Measurements from ENCODE around the gene BTBD6. TPM values are rescaled to one million over a fixed set of nuclear protein-coding genes. Genes with fewer than 3 reads are reported as not detected.
A peak's percentile ranks its signal among the peaks of the same experiment; 100 is the strongest.

The BTBD6 gene
- total and polyA plus RNA-seq, 8 donors, result 4.3 to 44.5 (median 8.3) TPM

GRCh38 chr14:105240811-105241576 is 7.3 kb upstream of the BTBD6 start:
- 91 to 94% methylated on average over 24 to 27 of the region's 31 CpGs for WGBS, 2 donors
- DNase-seq, result peak in 1 of 6 donors; percentile 65
- no peaks in the 10 kb centered on the region for H3K4me1 ChIP-seq
- TF ChIP-seq CTCF (IDR thresholded peaks at IDR 0.05), result no peak
- no peaks in the 10 kb centered on the region for H3K9me3 ChIP-seq
- no peaks in the 10 kb centered on the region for H3K27me3 ChIP-seq
- H3K27ac ChIP-seq, result no peak overlapping the region
- no peak for FAIRE-seq
- intact Hi-C loops (cut with DNase I), result no loop called here
- H3K36me3 ChIP-seq, result no peaks in the 10 kb centered on the region
- no peak for ATAC-seq
- no peak overlapping the region for H3K4me3 ChIP-seq

- Histone ChIP-seq H3K4me3 (no peak overlapping the region), H3K36me3 (no peaks in the 10 kb centered on the region), H3K27me3 (no peaks in the 10 kb centered on the region), H3K9me3 (no peaks in the 10 kb centered on the region), H3K27ac (no peak overlapping the region), H3K4me1 (no peaks in the 10 kb centered on the region)
- intact Hi-C loops (cut with DNase I), result no loop called here
- no peak for FAIRE-seq
- no peak for TF ChIP-seq CTCF (IDR thresholded peaks at IDR 0.05)
- peak in 1 of 6 donors; percentile 71 for DNase-seq
- ATAC-seq, result no peak
- WGBS, 2 donors, result 85 to 96% methylated on average over 19 of the region's 19 CpGs
These were observed 6.7 kb upstream of the BTBD6 start for GRCh38 chr14:105241641-105242040.

DNA sequence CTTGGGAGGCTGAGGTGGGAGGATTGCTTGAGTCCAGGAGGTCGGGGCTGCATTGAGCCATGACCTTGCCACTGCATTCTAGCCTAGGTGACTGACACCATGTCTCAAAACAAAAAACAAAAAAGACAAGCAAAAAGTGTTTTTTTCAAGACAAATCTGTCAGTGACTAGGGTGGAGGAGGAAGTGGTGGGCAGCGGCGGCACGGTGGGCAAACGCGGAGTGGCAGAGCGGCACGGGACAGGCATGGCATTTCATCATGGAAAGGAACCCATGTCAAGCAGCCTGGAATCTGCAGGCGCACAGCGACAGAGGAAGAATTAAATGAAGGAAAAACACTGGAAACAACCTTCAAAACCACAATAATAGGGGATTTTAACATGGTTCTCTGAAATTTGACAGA is 4.0 kb upstream of the BTBD6 start:
- TF ChIP-seq CTCF (IDR thresholded peaks at IDR 0.05), result no peak
- no peak for ATAC-seq

DNA sequence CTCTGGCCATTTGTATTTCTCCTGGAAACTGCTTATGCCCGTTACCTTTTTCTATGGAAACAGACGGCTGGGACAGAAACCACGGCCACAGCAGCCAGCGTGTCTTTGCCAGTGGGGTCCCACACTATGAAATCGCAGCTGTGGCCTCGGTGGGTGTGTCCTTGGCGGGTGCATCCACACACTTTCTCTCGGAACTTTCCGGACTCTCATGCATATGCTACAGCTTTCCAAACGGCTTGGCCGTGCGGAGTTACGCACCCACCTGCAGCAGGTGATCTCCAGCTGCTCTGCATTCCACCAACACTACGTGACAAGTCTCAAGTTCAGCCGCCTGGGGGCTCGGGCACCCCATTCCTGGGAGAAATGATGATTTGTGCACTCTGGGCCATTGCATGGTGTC is 1.3 kb upstream of the BTBD6 start:
- FAIRE-seq (no peak), ATAC-seq (no peak), DNase-seq (no peak)
- Histone ChIP-seq H3K36me3 (peaks cover 0 to 14% (median 0%) of the 10 kb centered on the region in 3 donors), H3K4me1 (no peaks in the 10 kb centered on the region), H3K9me3 (no peaks in the 10 kb centered on the region), H3K4me3 (no peak overlapping the region), H3K27ac (no peak overlapping the region), H3K27me3 (no peaks in the 10 kb centered on the region)
- WGBS, 2 donors, result 92 to 95% methylated on average over 16 of the region's 16 CpGs
- intact Hi-C loops (cut with DNase I), result no loop called here
- TF ChIP-seq CTCF (IDR thresholded peaks at IDR 0.05), result no peak

More for the DNA sequence above, 4.0 kb upstream of the BTBD6 start:
- no peak for DNase-seq
- 77 to 98% methylated on average over 10 of the region's 10 CpGs for WGBS, 2 donors
- H3K36me3 ChIP-seq, result no peaks in the 10 kb centered on the region
- H3K4me3 ChIP-seq, result no peak overlapping the region
- intact Hi-C loops (cut with DNase I), result no loop called here
- H3K4me1 ChIP-seq, result no peaks in the 10 kb centered on the region
- H3K27me3 ChIP-seq, result no peaks in the 10 kb centered on the region
- FAIRE-seq, result no peak
- H3K9me3 ChIP-seq, result no peaks in the 10 kb centered on the region
- no peak overlapping the region for H3K27ac ChIP-seq

DNA sequence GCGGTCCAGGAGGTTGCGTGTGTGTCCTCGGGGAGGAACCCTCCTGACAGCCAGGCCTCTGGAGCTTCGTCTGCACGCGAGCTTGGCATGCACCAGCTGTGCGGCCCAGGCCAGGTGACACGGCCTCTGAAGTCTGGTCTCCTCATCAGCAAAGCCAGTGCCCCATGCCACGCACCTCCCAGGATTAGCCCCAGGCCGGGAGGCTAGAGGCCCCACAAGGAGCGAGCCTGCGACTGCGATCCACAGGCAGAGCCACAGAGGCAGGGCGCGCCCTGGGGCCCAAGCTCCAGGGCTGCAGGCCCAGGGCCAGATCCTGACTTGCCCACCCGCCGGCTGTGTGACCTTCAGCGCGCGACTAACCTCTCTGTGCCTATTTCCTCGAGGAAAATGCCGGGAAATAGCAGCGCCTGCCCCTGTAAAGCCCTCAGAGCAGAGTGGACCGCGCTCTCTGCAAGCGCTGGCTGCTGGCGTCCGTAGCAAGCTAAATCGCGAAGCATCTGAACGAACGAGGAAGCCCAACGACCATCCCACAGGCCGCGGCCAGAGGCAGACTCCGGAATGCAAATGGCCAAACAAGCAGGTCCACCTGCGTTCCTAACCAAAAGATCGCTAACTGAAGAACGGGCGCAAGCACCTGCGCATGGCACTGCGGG is 492 bp upstream of the BTBD6 start:
- H3K27me3 ChIP-seq, result no peaks in the 10 kb centered on the region
- peaks cover 0 to 15% (median 4%) of the 10 kb centered on the region in 3 donors for H3K36me3 ChIP-seq
- no peak for TF ChIP-seq CTCF (IDR thresholded peaks at IDR 0.05)
- no peaks in the 10 kb centered on the region for H3K9me3 ChIP-seq
- 72 to 73% methylated on average over 42 of the region's 42 CpGs for WGBS, 2 donors
- ATAC-seq (peak in 2 of 4 donors; percentile 25 to 38), FAIRE-seq (no peak), DNase-seq (peak in 1 of 6 donors; percentile 74)
- no peaks in the 10 kb centered on the region for H3K4me1 ChIP-seq
- H3K27ac ChIP-seq, result peak overlapping the region; percentile 26 to 58 (median 46)
- intact Hi-C loops (cut with DNase I), result no loop called here
- H3K4me3 ChIP-seq, result peak overlapping the region; percentile 2 to 41 (median 26)

Data from pancreas (tissue), 10 donors.